Pulmonary artery endothelial cell (primary cell): ENCODE data around the gene PPM1E. TPM values are rescaled to one million over a fixed set of nuclear protein-coding genes. Genes with fewer than 3 reads are reported as not detected.
"Not testable (repeated sequence)": the region's sequence is repeated elsewhere in the genome, so short reads cannot be mapped to it uniquely, and the experiment has no call there.

Experiments
- DNase-seq: peaks from one replicate; pipeline ENCODE4 v3.0.0-alpha.2; 2011; ENCODE audit warnings: low read depth, low spot score
- total RNA-seq: library from RNA; depleted of rRNA; stranded (reverse); fragments of >200 nt; gene quantifications from 2 replicates; pipeline ENCODE4 v1.2.3, GENCODE V29; 2014

Gene PPM1E
- total RNA-seq, 1 donor from 2014 or later, result not detected

GRCh38 chr17:58778482-58778881 is 22.8 kb downstream of the PPM1E start:
- DNase-seq, result not testable (repeated sequence)

- no peak for DNase-seq
Observed at GRCh38 chr17:58779446-58779845, 23.8 kb downstream of the PPM1E start.

GRCh38 chr17:58783380-58783779 is 27.7 kb downstream of the PPM1E start:
- no peak for DNase-seq

- DNase-seq, result no peak
Observed at GRCh38 chr17:58785097-58785496, 29.4 kb downstream of the PPM1E start.

GRCh38 chr17:58786586-58787295 is 31.1 kb downstream of the PPM1E start:
- DNase-seq, result peak; percentile 43

- no peak for DNase-seq
Observed at GRCh38 chr17:58788199-58788598, 32.5 kb downstream of the PPM1E start.

- DNase-seq, result no peak
Observed at GRCh38 chr17:58789160-58789559, 33.5 kb downstream of the PPM1E start.

GRCh38 chr17:58789831-58790230 is 34.2 kb downstream of the PPM1E start:
- DNase-seq, result no peak

GRCh38 chr17:58794508-58794907 is 38.9 kb downstream of the PPM1E start:
- DNase-seq, result not testable (repeated sequence)

- DNase-seq, result no peak
Observed at GRCh38 chr17:58802188-58802587, 46.5 kb downstream of the PPM1E start.

GRCh38 chr17:58806046-58806445 is 50.4 kb downstream of the PPM1E start:
- no peak for DNase-seq

- no peak for DNase-seq
Observed at GRCh38 chr17:58808609-58809563, 53.2 kb downstream of the PPM1E start.

- DNase-seq, result no peak
Observed at GRCh38 chr17:58809564-58809936, 53.9 kb downstream of the PPM1E start.

GRCh38 chr17:58811290-58811689 is 55.6 kb downstream of the PPM1E start:
- no peak for DNase-seq

- no peak for DNase-seq
Observed at GRCh38 chr17:58813712-58814111, 58.1 kb downstream of the PPM1E start.

GRCh38 chr17:58818654-58819053 is 63.0 kb downstream of the PPM1E start:
- no peak for DNase-seq

GRCh38 chr17:58822148-58823050 is 66.7 kb downstream of the PPM1E start:
- DNase-seq, result no peak

- DNase-seq, result no peak
Observed at GRCh38 chr17:58823051-58823525, 67.4 kb downstream of the PPM1E start.

GRCh38 chr17:58829172-58829637 is 73.6 kb downstream of the PPM1E start:
- DNase-seq, result no peak

GRCh38 chr17:58831780-58832179 is 76.1 kb downstream of the PPM1E start:
- no peak for DNase-seq

- DNase-seq, result no peak
Observed at GRCh38 chr17:58832514-58832913, 76.9 kb downstream of the PPM1E start.
